Measurements from ENCODE around the gene SPTB. TPM values are rescaled to one million over a fixed set of nuclear protein-coding genes. Genes with fewer than 3 reads are reported as not detected.

Gene SPTB
- total and polyA plus RNA-seq, 10 of the 15 experiments (the other 5 are each of a cell fraction or from before 2014, with no cell fraction given), result under 0.01 to 0.04 (median 0.02) TPM; not detected in 4

DNA sequence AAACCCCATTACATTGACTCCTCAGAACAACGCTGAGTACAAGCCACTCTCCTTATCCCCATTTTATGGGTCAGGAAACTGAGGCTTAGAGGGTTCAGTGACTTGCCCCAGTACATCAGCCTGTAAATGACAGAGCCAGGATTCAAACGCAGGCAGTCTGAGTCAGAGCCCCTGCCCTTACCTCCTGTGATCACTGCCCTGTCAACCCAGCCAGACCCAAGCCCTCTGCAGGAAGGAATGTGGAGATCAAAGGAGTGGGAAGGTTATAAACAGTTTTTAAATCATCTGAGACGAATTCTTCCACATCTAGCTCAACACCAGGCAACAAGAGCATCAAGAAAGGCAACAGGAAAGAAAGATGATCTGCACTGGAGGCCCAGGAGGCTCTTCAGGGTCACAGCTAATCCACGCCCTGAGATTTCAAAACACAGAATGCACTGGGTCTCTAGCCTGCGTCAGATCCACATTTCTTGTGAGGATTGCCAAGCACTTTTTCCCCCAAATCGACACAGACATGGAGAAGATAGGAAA, 38.5 kb downstream of the SPTB start (continued):
- TF ChIP-seq, protein P1, sequence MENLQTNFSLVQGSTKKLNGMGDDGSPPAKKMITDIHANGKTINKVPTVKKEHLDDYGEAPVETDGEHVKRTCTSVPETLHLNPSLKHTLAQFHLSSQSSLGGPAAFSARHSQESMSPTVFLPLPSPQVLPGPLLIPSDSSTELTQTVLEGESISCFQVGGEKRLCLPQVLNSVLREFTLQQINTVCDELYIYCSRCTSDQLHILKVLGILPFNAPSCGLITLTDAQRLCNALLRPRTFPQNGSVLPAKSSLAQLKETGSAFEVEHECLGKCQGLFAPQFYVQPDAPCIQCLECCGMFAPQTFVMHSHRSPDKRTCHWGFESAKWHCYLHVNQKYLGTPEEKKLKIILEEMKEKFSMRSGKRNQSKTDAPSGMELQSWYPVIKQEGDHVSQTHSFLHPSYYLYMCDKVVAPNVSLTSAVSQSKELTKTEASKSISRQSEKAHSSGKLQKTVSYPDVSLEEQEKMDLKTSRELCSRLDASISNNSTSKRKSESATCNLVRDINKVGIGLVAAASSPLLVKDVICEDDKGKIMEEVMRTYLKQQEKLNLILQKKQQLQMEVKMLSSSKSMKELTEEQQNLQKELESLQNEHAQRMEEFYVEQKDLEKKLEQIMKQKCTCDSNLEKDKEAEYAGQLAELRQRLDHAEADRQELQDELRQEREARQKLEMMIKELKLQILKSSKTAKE (IDR thresholded peaks at IDR 0.05; ENCODE audit: low read depth, poor library complexity, severe bottlenecking), result no peak
- TF ChIP-seq RAD51 (IDR thresholded peaks at IDR 0.05), result no peak

DNA sequence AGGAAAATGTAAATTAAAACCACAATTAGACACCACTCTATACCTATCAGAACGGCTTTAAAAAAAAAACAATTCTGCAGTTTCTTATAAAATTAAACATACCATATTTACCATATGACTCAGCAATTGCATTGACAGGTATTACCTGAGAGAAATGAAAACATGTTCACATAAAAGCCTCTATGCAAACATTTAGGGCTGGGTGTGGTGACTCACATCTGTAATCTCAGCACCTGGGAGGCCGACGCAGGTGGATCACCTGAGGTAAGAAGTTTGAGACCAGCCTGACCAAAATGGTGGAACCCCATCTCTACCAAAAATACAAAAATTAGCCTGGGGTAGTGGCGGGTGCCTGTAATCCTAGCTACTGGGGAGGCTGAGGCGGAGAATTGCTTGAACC, 41.1 kb downstream of the SPTB start:
- H4K20me1 ChIP-seq (ENCODE audit: control insufficient read depth, insufficient read depth), result no peaks in the 10 kb centered on the region
- in situ Hi-C loops (cut with MboI) (no loop called here), intact Hi-C loops (cut with micrococcal nuclease; ENCODE audit: unreplicated experiment) (no loop called here)
- no peaks in the 10 kb centered on the region for H3K79me2 ChIP-seq (ENCODE audit: control insufficient read depth, insufficient read depth, low read length)
- no peaks in the 10 kb centered on the region for H3K9me3 ChIP-seq (replicated peaks; ENCODE audit: control insufficient read depth, insufficient read depth, low read length)
- SMC1A ChIA-PET (ENCODE audit: uncharacterized antibody, unreplicated experiment), result no interaction called here
- POLR2A ChIA-PET, result no interaction called here
- ATAC-seq, result no peak
- H3K4me2 ChIP-seq (ENCODE audit: control insufficient read depth, insufficient read depth), result no peak overlapping the region
- H3K9ac ChIP-seq (ENCODE audit: control insufficient read depth, insufficient read depth, low read length), result no peak overlapping the region
- BruUV-seq (replicated peaks), result no TSS peak
- no peak for FAIRE-seq
- H3K36me3 ChIP-seq (ENCODE audit: control insufficient read depth in 2 of 2, insufficient read depth in 2 of 2, low read length in 1 of 2), result no peaks in the 10 kb centered on the region
- no peak overlapping the region for H2AFZ ChIP-seq (ENCODE audit: control insufficient read depth, low read depth, low read length)
- no peak overlapping the region for H3K27ac ChIP-seq (ENCODE audit: control insufficient read depth, insufficient read depth)
- TF ChIP-seq HDGF (IDR thresholded peaks at IDR 0.05), result no peak
- TF ChIP-seq RFX5 (IDR thresholded peaks at IDR 0.05; ENCODE audit: low read depth, low read length), result no peak
- TF ChIP-seq ESRRA (IDR thresholded peaks at IDR 0.05; ENCODE audit: low read length), result no peak
- no peak for TF ChIP-seq RAD51 (IDR thresholded peaks at IDR 0.05)
- TF ChIP-seq FOS (IDR thresholded peaks at IDR 0.05; ENCODE audit: borderline replicate concordance, extremely low read depth, insufficient read length), result no peak
- TF ChIP-seq CREM (IDR thresholded peaks at IDR 0.05; ENCODE audit: low read depth), result no peak
- TF ChIP-seq, protein P2, sequence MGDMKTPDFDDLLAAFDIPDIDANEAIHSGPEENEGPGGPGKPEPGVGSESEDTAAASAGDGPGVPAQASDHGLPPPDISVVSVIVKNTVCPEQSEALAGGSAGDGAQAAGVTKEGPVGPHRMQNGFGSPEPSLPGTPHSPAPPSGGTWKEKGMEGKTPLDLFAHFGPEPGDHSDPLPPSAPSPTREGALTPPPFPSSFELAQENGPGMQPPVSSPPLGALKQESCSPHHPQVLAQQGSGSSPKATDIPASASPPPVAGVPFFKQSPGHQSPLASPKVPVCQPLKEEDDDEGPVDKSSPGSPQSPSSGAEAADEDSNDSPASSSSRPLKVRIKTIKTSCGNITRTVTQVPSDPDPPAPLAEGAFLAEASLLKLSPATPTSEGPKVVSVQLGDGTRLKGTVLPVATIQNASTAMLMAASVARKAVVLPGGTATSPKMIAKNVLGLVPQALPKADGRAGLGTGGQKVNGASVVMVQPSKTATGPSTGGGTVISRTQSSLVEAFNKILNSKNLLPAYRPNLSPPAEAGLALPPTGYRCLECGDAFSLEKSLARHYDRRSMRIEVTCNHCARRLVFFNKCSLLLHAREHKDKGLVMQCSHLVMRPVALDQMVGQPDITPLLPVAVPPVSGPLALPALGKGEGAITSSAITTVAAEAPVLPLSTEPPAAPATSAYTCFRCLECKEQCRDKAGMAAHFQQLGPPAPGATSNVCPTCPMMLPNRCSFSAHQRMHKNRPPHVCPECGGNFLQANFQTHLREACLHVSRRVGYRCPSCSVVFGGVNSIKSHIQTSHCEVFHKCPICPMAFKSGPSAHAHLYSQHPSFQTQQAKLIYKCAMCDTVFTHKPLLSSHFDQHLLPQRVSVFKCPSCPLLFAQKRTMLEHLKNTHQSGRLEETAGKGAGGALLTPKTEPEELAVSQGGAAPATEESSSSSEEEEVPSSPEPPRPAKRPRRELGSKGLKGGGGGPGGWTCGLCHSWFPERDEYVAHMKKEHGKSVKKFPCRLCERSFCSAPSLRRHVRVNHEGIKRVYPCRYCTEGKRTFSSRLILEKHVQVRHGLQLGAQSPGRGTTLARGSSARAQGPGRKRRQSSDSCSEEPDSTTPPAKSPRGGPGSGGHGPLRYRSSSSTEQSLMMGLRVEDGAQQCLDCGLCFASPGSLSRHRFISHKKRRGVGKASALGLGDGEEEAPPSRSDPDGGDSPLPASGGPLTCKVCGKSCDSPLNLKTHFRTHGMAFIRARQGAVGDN (IDR thresholded peaks at IDR 0.05), result no peak
- TF ChIP-seq ZNF217 (IDR thresholded peaks at IDR 0.05), result no peak
- no peak for TF ChIP-seq HDAC2 (IDR thresholded peaks at IDR 0.05)
- TF ChIP-seq IRF4 (IDR thresholded peaks at IDR 0.05; ENCODE audit: low read depth, low read length), result no peak
- TF ChIP-seq SREBF1 (IDR thresholded peaks at IDR 0.05; ENCODE audit: low read length), result no peak
- TF ChIP-seq, protein P1 (IDR thresholded peaks at IDR 0.05; ENCODE audit: low read depth, poor library complexity, severe bottlenecking), result no peak
- CTCF ChIA-PET, result interaction anchor here (2.0 kb wide), 1 partner anchor 15 kb away, joined by 5 read pairs; no protein-coding TSS in a partner anchor
- no peaks in the 10 kb centered on the region; a peak in 1 of 4 replicates for H3K27me3 ChIP-seq (replicated peaks in 1 of 2; ENCODE audit: control insufficient read depth in 2 of 2, insufficient read depth in 2 of 2, low read length in 1 of 2)
- 36% methylated on average over 5 of the region's 5 CpGs for WGBS (ENCODE audit: insufficient coverage, insufficient replicate concordance, low lambda C conversion rate, missing lambda C conversion rate)
- RAD21 ChIA-PET (ENCODE audit: unreplicated experiment), result no interaction called here
- no peak for DNase-seq (ENCODE audit: low read depth, low spot score)
- H3K4me3 ChIP-seq, result no peak overlapping the region
- H3K4me1 ChIP-seq (ENCODE audit: control insufficient read depth, insufficient read depth, low read length), result no peaks in the 10 kb centered on the region
